ACHN (cell line): Measurements from ENCODE around the gene CHRNA5.

ENCODE experiments used
- DNase-seq: peaks from one replicate; pipeline ENCODE4 v3.0.0-alpha.2; 2015
- in situ Hi-C: cut with HindIII; loops from 2 replicates; pipeline ENCODE4 v1.10.0; 2017; ENCODE audit warnings: low sequenced_read_pairs, low pct_ligation_motif_present, low pct_unique_long_range_greater_than_20kb

CHRNA5 gene

DNA sequence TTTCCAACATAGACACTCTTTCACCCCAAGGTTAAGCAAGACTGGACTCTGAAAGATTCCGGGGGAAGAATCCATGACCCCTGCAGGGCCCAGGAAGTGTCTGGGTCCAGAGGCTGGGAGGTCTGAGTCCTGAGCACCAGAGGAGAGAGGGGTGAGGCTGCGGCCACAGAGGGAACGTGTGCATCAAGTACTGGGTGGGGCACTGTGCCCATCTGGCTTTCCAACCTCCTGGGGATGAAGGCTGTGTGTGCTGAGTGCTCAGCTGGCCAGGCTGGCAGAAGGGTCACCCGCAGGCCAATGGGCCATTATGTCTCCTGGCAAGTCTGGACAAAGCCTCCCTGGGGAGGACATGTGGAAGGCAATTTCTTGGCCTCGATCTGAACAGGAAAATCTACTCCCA, 52.2 kb downstream of the CHRNA5 start:
- no peak for DNase-seq
- in situ Hi-C loops = no loop called here

DNA sequence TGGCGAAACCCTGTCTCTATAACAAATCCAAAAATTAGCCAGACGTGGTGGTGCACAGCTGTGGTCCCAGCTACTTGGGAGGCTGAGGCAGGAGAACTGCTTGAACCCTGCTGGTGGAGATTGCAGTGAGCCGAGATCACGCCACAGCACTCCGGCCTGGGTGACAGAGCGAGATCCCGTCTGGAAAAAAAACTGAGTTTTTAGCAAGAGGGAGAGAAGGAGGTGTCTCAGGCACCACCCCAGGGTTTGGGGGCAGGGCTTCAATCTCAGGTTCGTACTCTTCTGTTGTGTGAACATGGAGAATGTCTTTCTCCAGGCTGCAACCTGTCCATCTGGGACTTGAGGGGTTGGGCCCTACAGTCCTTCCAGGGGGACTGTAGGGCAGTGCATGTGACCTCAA, 52.7 kb downstream of the CHRNA5 start:
- in situ Hi-C loops = no loop called here
- no peak for DNase-seq

- in situ Hi-C loops = no loop called here
- peak; percentile 78 for DNase-seq
Observed at GRCh38 chr15:78618490-78618934, 53.2 kb downstream of the CHRNA5 start.

DNA sequence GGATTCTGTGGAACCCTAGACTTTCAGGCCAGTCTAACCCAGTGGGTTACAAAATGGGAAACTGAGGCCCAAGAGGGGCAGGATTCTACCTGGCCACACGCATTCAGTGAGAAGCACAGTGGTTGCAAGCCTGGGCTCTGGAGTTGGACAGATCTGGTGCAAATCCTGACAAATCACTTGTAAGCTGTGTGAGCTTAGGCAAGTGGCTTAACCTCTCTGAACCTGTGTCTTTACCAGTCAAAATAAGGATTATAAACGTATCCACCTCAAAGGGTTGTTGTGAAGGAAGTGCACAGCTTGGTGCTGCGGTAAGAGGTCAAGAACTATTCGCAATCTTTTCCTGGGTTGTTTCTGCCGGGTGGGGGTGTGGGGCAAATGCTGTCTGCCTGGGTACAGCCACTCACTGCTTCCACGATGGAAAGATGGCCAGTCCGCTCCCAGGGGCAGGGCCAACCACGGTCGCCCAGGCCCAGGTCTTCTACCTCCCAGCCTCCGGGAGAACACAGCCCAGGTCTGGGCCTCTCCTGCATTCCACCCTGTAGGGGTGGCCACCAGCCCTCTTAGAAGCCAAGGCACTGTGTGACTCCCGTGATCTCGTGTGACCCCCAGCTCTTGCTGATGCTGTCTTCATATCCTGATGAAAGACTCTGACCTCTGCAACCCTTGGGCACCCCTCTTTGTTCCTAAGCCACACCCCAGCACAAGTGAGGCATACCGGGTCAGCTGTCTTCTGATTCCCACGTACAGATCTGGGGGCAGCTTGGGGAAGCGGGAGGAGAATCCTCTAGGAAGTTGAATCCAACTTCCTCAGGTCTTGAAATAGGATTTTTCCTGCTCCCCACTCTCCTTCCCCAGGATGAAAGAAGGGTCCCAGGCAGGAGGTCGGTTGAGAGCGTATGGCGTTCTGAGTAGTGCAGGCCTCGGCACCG, 54.0 kb downstream of the CHRNA5 start:
- in situ Hi-C loops = no loop called here

DNA sequence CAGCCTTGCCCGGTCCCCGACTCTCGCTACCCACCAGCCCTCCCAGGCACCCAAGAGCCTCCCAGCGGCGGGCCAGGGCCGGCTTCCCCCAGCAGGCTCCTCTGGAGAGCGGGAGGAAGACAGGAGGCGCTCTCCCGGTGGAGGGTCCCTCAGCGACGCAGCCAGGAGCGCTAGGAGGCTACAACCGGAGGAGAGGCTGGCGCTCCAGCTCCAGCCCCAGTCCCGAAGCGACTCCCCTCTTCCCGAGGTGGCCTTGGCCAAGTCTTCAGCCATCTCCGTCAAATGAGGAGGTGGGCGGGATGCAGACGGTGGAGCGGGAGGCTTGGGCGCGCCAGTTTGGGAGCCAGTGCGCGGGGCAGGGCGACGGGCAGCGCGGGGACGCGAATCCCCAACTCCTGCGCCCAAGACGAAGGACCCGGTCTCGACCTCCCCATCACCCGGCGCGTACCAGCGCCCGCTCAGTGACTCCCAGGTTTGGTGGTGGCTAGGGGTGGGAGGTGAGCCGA, 54.8 kb downstream of the CHRNA5 start:
- in situ Hi-C loops = no loop called here

More for the DNA sequence above, 54.0 kb downstream of the CHRNA5 start:
- no peak for DNase-seq

DNA sequence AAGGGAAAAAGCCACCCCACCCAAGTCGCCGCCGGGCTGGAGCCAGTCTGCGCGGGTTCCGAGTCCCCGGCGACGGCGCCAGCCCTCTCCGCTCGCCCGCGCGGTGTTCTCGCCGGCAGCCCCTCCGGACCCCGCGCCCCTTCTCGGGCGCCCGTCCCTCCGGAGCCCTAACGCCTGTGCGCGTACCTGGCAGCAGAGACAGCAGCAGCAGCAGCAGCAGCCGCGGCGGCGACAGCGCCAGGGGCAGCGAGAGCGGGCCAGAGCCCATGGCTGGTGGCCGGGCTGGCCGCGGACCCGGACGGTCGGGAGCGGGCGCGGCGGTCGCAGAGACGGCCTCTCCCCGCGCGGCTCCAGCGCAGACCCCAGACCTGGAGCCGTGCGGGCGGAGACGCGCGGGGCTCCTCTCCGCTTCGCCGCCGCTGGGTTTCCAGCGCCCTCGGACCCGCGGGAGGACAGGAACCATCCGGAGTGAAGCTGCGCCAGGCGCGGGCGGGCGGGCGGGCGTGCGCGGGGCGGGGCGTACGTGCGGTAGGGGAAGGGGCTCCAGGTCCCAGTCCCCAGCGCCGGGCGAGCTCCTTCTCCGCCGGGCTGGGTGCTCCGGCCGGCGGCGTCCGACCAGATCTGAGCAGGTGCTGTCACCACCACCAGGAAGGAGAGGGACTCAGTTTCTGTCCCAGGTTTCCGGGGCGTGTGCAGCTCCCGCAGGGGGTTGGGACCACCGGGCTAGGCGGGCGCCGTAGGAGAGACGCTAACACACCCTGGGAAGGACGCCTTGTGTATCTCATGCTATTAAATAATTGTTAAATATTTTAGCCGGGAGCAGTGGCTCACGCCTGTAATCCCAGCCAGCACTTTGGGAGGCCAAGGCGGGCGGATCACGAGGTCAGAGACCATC, 55.5 kb downstream of the CHRNA5 start, which contains the start of gene CHRNA3:
TSS of gene CHRNA3 (minus strand) at position 470 of the 895 bp plus-strand sequence. CDS start at position 268, 202 bp downstream.
- in situ Hi-C loops = no loop called here
- DNase-seq = no peak

More for the DNA sequence above, 54.8 kb downstream of the CHRNA5 start:
- DNase-seq = no peak

GRCh38 chr15:78621810-78622402, 56.6 kb downstream of the CHRNA5 start:
- no peak for DNase-seq
- in situ Hi-C loops = no loop called here

GRCh38 chr15:78623786-78624497, 58.6 kb downstream of the CHRNA5 start:
- no peak for DNase-seq
- in situ Hi-C loops = no loop called here

DNA sequence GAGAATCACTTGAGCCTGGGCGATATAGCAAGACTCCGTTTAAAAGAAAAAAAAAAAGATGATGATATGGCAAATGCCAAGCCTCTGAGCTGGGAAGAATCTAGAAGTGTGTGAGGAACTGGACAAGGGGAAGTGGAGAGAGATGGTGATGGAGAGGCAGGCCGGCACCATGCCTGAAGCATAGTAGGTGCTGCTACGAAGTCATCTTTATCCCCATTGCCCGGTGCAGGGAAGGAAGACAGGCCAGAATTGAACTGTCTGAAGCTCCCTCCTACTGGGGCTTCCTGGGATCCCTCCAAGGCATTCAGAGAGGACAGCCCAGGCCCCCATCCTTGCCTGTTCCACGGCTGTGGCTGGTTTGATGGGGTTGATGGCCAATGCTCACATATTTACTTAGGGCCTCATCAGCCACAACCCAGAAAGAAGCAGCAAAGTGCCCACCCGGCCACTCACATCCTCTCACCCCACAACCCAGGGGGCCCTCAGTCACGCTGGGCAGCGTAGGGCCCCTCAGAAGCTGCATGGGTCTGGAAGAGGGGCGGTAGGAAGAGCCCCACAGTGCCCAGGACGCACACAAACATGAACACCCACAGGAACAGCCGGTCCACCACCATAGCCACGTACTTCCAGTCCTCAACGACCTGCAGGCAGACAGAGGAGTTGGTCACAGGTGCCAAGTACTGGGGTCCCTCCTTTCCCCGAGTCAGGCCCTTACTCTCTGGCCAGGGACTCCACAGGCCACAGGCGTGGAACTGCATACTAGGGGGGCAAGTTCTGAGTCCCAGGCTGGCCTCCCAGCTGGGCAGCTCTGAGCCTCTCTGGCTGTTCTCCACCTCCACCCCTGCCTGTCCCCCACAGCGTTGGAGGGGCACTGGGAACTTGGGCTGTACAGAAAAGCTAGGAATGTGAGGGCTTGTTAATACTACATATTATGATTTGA, 59.6 kb downstream of the CHRNA5 start:
- in situ Hi-C loops = no loop called here
- no peak for DNase-seq

- no peak for DNase-seq
- in situ Hi-C loops = no loop called here
Observed at GRCh38 chr15:78625606-78626280, 60.4 kb downstream of the CHRNA5 start.

GRCh38 chr15:78626381-78626995, 61.2 kb downstream of the CHRNA5 start:
- in situ Hi-C loops = no loop called here
- no peak for DNase-seq

DNA sequence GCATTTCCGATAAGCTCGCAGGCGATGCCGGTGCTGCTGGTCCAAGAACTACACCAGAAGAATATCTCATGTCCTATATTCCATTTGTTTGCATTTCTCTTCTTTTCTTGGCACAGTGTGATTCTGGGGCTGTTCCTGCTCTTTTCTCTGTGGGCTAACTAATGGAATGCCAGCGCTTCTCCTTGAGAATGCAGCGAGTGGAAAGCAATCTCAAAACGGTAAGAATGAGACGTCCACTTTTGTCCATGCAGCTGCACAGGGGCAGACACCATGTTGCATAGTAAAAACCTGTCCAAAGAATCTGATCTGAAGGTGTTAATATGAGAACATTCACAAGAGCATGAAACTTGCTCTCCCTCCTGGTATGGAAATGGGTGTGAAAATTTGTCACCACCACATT, 62.0 kb downstream of the CHRNA5 start:
- in situ Hi-C loops = no loop called here
- DNase-seq = no peak

- in situ Hi-C loops = no loop called here
- no peak for DNase-seq
Observed at GRCh38 chr15:78628227-78628626, 62.9 kb downstream of the CHRNA5 start.

DNA sequence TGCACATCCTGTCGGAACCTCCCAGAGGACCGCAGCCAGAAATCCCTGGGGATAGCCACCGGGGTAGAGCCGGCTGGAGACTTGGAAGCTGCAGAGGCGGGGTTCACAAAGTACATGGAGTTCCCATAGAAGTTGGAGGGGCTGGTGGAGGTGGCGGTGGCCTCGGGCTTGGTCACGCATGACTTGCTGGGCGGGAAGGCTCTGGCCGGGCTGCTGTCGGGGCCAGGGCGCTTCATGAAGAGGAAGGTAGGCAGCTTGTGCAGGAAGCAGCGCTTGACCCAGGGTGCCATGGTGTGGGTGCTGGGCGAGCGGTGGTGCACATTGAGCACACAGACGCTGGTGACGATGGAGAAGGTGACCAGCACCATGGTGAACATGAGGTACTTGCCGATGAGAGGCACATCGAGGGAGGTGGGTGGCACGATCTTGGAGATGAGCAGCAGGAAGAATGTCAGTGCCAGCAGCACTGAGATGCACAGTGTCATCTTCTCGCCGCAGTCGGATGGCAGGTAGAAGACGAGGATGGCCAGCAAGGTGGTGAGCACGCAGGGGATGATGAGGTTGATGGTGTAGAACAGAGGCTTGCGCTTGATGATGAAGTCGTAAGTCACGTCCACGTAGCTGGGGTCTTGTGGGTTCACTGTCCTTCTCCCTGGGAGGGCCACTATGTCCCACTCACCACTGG, 63.9 kb downstream of the CHRNA5 start:
- DNase-seq = no peak
- in situ Hi-C loops = no loop called here

DNA sequence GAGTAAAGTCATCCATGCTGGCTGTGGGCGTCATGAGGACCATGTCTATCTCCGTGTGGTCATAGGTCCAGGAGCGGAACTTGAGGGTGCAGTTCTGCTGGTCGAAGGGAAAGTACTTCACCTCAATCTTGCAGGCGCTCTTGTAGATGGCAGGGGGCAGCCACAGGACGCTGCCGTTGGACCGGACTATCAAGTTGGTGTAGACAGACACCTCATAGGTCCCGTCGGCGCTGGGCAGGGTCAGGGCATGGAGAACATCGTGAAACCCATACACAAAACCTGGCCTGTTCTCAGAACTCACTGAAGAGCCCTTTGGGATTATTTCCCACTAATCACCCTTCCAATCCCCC, 64.4 kb downstream of the CHRNA5 start:
- DNase-seq = no peak
- in situ Hi-C loops = no loop called here
